ENCODE data around the gene RGL4.
A peak's percentile ranks its signal among the peaks of the same experiment; 100 is the strongest.

Gene RGL4

GRCh38 chr22:23681026-23681809 lies 9.6 kb upstream of the RGL4 start:
- no peak for DNase-seq (ENCODE audit: low spot score)

GRCh38 chr22:23682077-23682476 lies 8.7 kb upstream of the RGL4 start:
- no peak for DNase-seq (ENCODE audit: low spot score)

- peak; percentile 43 for DNase-seq (ENCODE audit: low spot score)
Measured at GRCh38 chr22:23682827-23683355, 7.9 kb upstream of the RGL4 start.

- DNase-seq (ENCODE audit: low spot score) = no peak
Measured at GRCh38 chr22:23683545-23683944, 7.3 kb upstream of the RGL4 start.

- no peak for DNase-seq (ENCODE audit: low spot score)
Measured at GRCh38 chr22:23684026-23684425, 6.8 kb upstream of the RGL4 start.

GRCh38 chr22:23684561-23685031 lies 6.2 kb upstream of the RGL4 start:
- no peak for DNase-seq (ENCODE audit: low spot score)

- DNase-seq (ENCODE audit: low spot score) = peak; percentile 31
Measured at GRCh38 chr22:23685205-23685784, 5.5 kb upstream of the RGL4 start.

- DNase-seq (ENCODE audit: low spot score) = no peak
Measured at GRCh38 chr22:23686416-23687024, 4.3 kb upstream of the RGL4 start.

- DNase-seq (ENCODE audit: low spot score) = no peak
Measured at GRCh38 chr22:23688121-23688520, 2.7 kb upstream of the RGL4 start.

GRCh38 chr22:23688571-23688970 lies 2.2 kb upstream of the RGL4 start:
- DNase-seq (ENCODE audit: low spot score) = no peak

- no peak for DNase-seq (ENCODE audit: low spot score)
Measured at GRCh38 chr22:23689414-23689813, 1.4 kb upstream of the RGL4 start.

- DNase-seq (ENCODE audit: low spot score) = no peak
Measured at GRCh38 chr22:23691748-23692423, 1.1 kb downstream of the RGL4 start.

GRCh38 chr22:23692598-23693291 lies 1.9 kb downstream of the RGL4 start:
- DNase-seq (ENCODE audit: low spot score) = no peak

- no peak for DNase-seq (ENCODE audit: low spot score)
Measured at GRCh38 chr22:23693979-23694680, 3.3 kb downstream of the RGL4 start.

GRCh38 chr22:23695141-23695540 lies 4.3 kb downstream of the RGL4 start:
- DNase-seq (ENCODE audit: low spot score) = no peak

- no peak for DNase-seq (ENCODE audit: low spot score)
Measured at GRCh38 chr22:23695571-23696325, 4.9 kb downstream of the RGL4 start.

- DNase-seq (ENCODE audit: low spot score) = no peak
Measured at GRCh38 chr22:23696326-23696851, 5.6 kb downstream of the RGL4 start.

- no peak for DNase-seq (ENCODE audit: low spot score)
Measured at GRCh38 chr22:23697031-23697970, 6.5 kb downstream of the RGL4 start.

- DNase-seq (ENCODE audit: low spot score) = no peak
Measured at GRCh38 chr22:23698094-23698493, 7.3 kb downstream of the RGL4 start.
